COLO829 (cell line): ENCODE data around the gene ATF6.

Source experiments
- DNase-seq: peaks from one replicate; pipeline ENCODE4 v3.0.0; 2012; ENCODE audit warnings: low spot score

The ATF6 gene

DNA sequence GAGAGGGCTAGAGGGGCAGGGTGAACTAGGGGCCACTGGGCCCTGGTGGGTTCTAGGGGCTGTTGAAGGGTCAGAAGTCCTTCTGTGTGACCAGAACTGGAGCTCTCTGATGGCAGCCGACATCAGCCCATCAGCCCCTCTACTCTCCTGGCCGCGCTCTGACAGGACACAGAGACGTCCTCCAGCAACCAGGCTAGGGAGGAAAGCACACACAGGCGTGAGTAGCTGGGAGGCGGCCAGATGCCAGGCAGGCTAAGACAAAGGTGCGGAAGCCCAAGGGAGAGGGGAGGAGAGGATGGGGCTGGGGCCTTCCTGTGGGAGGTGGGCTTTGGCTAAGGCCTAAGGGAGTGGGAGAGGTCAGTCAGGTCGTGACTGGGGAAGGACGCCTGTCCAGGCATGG lies 206.7 kb downstream of the ATF6 start:
- no peak for DNase-seq

- DNase-seq = no peak
Measured at GRCh38 chr1:161973924-161974845, 208.1 kb downstream of the ATF6 start.

DNA sequence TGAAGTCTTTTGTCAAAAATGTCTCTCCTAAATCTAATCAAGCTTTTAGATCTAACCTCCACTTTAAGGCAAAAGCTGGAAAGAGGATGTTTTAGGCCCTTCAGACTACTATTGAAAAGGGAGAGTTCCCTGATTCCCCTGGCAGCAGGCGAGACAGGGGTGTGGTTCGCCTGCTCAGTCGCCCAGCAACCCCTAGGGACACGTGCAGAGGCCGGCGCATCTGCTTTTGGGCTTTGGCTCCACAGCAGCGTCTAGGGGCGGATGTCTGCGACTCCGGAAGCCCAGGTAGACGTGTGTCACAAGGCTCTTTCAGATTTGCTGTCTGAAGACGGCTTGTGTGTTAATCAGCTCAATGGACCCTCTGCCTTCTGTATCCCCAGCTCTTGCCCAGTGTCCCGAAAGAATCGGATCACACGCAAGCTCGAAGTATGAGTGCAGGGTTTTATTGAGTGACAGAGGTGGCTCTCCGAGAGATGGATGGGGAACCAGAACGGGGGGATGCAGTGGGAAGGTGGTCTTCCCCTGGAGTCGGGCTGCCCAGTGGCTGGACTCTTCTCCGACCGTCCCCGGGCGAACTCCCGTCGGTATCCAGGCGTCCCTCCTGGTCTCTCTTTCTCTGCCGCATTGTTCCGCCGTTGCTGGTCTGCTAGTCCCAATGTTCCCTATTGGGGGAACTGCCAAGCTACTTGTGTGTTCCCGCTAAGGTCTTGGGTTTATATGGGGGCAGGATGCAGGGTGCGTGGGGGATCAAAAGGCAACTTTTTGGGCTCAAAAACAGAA lies 212.1 kb downstream of the ATF6 start:
- DNase-seq = no peak

DNA sequence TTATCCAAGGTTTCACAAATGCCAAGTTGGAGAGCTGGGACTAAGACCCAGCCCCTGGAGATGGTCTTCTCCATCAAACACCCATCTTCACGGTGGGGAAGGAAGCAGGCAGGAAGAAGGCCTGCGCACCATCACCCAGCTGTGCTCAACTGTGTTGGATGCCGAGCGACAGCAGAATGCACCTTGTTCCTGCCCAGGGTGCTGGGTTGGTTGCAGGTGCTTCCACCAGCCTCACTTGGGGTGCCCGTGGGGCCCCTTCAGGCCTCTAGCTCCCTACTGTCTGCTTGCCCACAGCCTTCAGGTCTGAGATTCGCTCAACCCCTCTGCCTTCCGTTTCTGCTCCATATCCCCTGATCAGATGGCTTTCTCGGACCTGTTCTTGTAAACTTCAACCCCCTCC lies 215.0 kb downstream of the ATF6 start:
- DNase-seq = no peak

GRCh38 chr1:161981735-161982506 lies 215.8 kb downstream of the ATF6 start:
- no peak for DNase-seq

- DNase-seq = no peak
Measured at GRCh38 chr1:161982507-161982895, 216.4 kb downstream of the ATF6 start.

DNA sequence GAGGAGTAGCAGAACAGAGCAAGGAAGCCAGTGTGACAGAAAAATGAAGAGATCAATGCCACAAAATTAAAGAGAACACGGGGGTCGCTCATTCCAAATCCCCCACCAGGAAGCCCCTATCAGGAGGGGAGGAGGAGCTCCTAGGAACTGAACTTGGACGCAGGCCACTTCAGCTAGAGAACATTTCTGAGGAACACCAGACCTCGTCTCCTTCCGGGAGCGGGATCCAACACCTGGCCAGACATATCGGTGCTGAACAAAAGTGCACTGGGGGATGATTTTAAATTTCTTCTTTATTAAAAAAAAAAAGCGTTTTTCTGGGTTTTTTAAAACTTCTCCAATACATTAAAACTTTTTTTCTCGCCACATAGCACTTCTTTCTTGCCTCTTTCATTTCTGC lies 216.8 kb downstream of the ATF6 start:
- DNase-seq = no peak

- DNase-seq = no peak
Measured at GRCh38 chr1:161983725-161984124, 217.6 kb downstream of the ATF6 start.

DNA sequence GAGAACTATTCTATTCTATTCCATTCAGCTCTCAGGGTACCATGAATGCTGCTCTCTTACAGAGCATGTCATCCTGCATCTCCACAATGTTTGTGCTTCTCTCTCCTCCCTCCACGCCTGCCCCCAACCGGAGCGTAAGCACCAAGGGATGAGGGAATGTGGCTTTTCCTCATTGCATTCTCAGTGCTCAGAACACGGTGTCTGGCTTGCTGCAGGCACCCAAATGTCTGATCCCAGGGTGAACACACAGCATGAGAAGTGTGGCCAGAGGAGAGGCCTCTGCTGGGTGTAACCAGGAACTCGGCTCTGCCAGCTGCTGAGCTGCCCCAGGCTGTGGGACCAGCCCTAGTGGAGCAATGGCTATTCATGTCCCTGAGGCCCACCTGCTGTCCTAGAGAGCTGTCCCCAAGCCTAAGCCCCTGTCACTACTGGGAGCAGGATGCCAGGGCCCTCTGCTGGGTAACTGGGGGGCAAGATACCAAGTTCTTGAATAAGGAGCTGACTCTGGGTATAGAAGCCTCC lies 219.2 kb downstream of the ATF6 start:
- no peak for DNase-seq

- DNase-seq = no peak
Measured at GRCh38 chr1:161986328-161986727, 220.2 kb downstream of the ATF6 start.

DNA sequence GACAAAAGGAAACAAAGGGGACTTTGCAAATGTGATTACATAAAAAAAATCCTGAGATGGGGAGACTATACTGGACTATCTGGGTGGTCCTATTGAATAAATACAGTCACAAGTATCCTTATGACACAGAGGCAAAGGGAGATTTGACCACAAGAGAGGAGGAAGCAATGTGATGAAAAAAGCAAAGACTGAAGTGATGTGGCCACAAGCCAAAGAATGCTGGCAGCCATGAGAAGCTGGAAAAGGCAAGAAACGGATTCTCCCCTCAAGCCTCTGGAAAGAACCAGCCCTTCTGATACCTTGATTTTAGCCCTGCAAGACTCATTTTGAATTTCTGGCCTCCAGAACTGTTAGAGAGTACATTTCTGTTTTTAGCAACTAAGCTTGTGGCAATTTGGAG lies 221.2 kb downstream of the ATF6 start:
- no peak for DNase-seq

DNA sequence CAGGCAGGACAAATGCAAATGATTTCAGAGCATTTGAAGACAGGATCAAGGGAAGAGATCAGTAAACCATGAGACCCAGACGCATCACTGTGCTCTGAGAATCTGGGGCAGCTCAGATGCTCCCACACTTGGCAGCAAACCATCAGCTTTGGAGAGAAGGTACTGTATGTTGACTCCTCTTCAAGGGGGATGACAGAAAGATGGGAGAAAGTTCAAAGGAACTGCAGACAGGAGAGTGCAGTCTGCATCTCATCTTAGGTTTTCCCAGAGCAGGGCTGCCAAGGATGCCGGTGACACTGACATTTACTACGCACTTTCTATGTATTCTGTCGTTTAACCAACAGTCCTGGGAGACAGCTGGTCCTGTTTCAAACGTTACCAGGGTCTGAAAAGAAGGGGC lies 221.8 kb downstream of the ATF6 start:
- no peak for DNase-seq

DNA sequence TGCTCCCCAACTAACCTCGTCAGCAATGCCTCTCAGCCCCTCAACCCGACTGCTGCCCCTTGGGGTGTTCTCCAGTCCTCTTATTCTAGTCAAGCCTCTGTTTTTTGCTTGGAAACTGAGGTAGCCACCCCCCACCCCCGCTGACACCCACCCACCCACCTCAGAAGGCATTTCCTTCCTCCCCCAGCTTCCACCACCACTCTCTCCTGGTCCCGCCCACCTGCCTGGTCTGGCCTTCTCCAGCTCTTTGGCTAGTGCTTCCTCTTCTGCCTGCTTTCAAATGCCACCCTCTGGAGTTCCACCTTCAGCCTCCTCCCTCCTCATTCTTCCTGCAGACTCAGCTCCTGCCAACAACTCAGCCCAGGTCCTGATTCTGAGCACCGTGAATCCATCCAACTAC lies 222.3 kb downstream of the ATF6 start:
- DNase-seq = no peak

DNA sequence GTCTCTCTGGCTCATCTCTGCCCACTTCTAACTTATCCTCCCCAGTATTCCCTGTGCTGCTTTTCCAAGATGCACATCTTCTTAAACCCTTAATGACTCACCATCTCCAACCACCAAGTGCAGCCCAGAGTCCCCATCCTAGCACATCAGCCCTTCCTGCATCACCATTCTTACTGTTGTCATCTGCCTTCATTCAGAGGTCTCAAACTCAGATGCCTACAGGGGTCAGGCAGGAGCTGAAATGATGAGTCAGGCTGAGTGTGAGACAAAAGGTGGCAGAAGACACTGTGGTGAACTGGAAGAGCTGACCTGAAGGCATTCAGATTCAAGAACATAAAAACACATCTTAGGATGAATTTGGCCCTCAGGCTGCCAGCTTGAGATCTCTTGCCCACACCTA lies 223.0 kb downstream of the ATF6 start:
- DNase-seq = no peak

GRCh38 chr1:161989786-161990185 lies 223.7 kb downstream of the ATF6 start:
- no peak for DNase-seq

DNA sequence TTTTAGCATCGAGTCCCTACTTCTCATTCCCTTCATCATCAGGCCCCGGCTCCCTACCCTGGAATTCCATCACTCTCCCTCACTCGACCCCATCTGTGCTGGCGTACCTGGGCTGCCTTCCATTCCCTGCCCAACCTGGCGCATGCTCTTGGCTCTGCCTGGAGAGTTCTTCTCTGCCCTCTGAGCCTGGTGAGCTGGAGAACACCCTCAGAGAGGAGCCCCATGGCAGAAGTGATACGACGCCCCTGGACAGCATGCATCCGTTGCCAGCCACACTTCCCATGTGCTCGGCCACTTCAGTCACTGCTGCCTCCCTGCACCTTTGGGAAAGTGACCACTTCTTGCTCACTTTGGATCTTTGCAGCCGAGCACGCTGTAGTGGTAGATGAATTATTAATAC lies 227.5 kb downstream of the ATF6 start:
- no peak for DNase-seq

DNA sequence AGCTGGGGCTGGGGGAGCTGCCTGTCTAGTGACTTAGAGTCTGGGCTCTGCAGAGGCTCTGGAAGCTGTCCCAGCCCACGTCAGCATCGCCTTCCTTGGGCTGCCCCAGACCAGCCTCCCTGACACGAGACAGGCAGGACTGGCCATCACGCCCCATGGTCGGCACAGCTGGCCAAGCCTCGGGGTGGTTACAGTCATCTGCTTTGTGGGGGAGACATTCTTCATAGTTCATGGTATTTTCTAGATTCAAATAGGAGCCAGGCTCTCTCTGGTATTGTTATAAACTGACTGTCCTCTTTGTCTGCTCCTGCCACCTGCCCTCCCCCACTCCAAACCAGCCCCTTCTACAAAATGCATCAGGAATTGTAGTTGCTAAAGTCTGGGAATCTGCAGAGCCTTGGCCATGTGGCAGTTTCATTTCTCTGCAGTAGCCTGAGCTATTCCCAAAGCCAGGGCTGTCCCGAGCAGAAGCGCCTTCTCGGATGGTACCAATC lies 228.1 kb downstream of the ATF6 start:
- peak; percentile 31 for DNase-seq

DNA sequence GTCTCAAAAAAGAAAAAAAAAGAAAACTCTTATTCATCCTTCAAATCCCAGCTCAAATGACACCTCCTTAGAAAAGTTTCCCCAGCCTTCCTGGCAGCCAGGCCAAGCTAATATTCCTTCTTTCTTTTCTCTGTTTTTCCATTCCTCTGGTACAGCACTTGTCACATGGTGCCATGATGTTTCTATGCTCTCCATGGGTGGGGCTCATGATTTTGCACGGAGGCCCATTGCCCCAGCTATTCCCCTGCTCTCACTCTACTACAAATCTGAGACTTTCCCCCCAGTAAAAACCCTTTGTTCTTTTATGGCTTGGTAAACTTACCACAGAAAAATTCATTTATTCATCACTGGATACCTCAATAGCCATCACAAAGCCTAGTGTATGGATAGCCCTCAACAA lies 231.0 kb downstream of the ATF6 start:
- no peak for DNase-seq

- no peak for DNase-seq
Measured at GRCh38 chr1:161998811-161999210, 232.7 kb downstream of the ATF6 start.

DNA sequence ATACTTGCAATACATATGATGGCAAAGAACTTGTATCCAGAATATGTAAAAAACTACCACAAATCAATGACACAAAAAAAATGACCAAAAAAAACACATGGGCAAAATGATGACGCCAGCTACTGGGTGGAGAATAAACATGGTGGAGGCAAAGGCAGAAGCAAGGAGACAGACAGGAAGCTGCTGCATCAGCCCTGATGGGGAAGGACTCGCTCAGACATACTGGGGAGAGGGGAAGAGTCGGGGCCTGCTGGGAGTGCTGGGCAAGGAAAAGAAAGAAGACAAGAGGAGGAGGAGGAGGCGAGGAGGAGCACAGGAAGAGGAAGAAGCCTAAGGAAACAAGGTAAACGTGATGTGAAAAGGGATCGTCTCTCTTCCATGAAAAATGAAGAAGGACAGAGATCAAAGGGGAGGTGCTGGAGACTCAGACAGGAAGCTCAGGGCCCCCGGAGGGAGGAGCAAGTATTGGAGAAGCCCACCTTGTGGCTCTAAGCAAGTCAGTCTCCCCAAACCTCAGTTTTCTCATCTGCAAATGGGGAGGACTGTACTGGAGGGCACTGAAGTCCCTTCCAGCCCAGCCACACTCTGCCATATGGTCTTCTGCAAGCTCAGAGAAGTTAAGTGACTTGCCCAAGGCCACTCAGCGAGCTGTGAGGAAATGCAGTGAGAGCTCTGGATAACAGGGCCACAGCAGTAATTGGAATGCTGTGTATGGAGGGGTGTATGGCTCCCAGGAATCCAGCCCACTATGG lies 233.4 kb downstream of the ATF6 start:
- DNase-seq = no peak

- no peak for DNase-seq
Measured at GRCh38 chr1:162000053-162000420, 233.9 kb downstream of the ATF6 start.
